Measurements from ENCODE around the gene PTPRD. TPM values are rescaled to one million over a fixed set of nuclear protein-coding genes. Genes with fewer than 3 reads are reported as not detected.

PTPRD gene
- total RNA-seq, 2 experiments from 2014 or later = not detected

DNA sequence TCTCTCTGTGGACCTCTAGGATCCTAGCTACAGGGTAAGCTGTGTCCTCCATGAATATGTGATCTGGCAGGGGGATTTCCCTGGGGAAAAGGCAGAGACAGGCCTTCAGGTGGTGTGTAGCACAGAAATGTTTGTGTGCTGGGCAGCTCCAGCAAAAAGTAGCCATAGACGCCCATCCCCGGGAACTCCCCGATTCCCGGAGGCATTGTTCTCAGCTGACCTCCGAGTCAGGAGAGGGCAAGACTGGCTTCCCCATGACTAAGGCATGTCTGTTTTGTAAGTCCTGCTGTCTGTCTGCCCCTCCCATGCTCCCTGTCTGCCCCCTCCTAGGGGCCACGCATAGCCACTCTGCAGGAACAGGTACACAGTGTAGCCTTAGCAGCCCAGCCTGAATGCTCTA lies 834.5 kb downstream of the PTPRD start:
- H3K27ac Mint-ChIP-seq = no peak overlapping the region
- H3K36me3 Mint-ChIP-seq (ENCODE audit: low read depth) = no peaks in the 10 kb centered on the region
- ChIA-PET POLR2A (no interaction called here), CTCF (no interaction called here)
- H3K4me3 Mint-ChIP-seq = no peak overlapping the region
- no peak for DNase-seq
- H3K4me1 Mint-ChIP-seq = no peaks in the 10 kb centered on the region
- peaks cover 2% of the 10 kb centered on the region for H3K9me3 Mint-ChIP-seq
- no peaks in the 10 kb centered on the region for H3K27me3 Mint-ChIP-seq

DNA sequence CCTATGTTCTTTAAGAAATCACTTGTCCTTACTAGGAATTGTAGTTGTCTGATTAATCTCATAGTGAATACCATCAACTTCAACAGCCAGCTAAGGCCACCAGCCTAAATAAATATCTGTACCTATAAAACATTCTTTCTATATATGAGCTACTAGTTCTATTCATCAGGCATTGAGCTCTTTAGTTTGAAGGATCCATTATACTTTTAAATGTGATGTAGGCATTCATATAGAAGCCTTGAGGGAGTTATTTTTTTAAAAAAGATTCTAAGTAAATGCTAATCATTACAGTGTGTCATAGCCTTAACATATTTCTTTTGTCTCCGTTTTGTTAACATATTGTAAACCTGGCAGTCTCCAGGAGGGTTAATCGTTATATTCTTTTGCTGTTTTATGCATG lies 838.3 kb downstream of the PTPRD start:
- no peak for DNase-seq
- Mint-ChIP-seq H3K4me3 (no peak overlapping the region), H3K27me3 (no peaks in the 10 kb centered on the region), H3K4me1 (no peaks in the 10 kb centered on the region), H3K27ac (no peak overlapping the region), H3K36me3 (ENCODE audit: low read depth) (no peaks in the 10 kb centered on the region), H3K9me3 (peaks cover 2% of the 10 kb centered on the region)
- ChIA-PET POLR2A (no interaction called here), CTCF (no interaction called here)

DNA sequence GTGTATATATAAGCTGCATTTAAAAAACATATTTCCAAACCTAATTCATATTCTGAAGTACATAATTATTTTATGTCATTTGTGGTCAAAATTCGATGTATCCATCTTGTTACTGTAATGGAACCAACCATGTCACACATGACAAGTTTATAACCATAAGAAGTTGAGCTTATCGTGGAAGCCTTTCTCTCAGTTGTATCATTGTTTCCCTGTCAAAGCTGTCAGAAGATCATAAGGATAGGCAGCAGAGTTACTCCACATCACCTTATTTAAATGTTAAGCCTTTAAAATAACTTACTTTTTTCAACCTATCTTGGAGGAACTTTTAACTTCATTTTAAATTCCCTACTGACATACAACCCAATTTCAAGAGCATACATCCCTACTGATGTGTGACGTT lies 841.5 kb downstream of the PTPRD start:
- Mint-ChIP-seq H3K4me1 (no peaks in the 10 kb centered on the region), H3K4me3 (no peak overlapping the region), H3K9me3 (peaks cover 2% of the 10 kb centered on the region), H3K36me3 (ENCODE audit: low read depth) (no peaks in the 10 kb centered on the region), H3K27ac (no peak overlapping the region), H3K27me3 (no peaks in the 10 kb centered on the region)
- no peak for DNase-seq
- ChIA-PET POLR2A (no interaction called here), CTCF (no interaction called here)

DNA sequence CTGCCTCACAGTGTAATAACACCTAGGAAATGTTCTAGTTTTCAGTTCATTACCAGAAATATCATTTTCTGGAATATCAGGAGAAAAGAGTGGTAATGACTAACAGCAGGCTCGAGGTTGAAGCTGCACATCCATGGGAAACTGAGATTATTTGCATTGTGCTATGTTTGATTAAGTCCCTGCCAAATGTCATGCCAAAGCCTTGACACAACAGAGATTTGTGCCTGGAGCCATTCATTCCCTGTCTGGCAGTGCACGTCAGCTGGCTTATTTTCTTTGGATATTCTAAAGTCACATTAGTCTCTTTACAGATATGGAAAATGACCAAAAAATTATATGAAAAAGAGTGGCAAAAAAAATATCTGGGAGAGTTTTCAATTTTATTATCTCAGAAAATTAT lies 848.0 kb downstream of the PTPRD start:
- Mint-ChIP-seq H3K4me1 (no peaks in the 10 kb centered on the region), H3K27me3 (no peaks in the 10 kb centered on the region), H3K36me3 (ENCODE audit: low read depth) (no peaks in the 10 kb centered on the region), H3K9me3 (peaks cover 4% of the 10 kb centered on the region), H3K27ac (no peak overlapping the region), H3K4me3 (no peak overlapping the region)
- CTCF ChIA-PET = no interaction called here
- POLR2A ChIA-PET = no interaction called here
- no peak for DNase-seq

DNA sequence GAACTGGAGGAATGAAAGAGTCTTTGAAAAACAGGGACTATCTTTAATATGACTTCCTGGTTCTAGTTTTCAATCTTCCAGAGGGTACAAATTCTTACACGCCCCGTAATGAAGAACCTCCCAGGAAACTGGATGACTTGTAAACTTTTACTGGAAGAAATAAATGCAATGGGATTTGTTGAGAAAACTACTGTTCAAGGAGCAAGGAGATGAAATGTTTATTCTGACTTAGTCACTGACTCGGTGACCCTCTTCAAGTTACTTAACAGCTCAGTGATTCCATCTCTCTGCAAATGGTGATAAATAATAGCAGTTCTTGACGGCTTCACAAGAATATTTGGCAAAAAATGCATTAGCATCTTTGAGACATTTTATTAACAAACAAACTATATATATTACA lies 858.6 kb downstream of the PTPRD start:
- CTCF ChIA-PET = no interaction called here
- POLR2A ChIA-PET = no interaction called here
- no peaks in the 10 kb centered on the region for H3K27me3 Mint-ChIP-seq
- no peaks in the 10 kb centered on the region for H3K4me1 Mint-ChIP-seq
- H3K4me3 Mint-ChIP-seq = no peak overlapping the region
- H3K9me3 Mint-ChIP-seq = peaks cover 4% of the 10 kb centered on the region
- H3K27ac Mint-ChIP-seq = no peak overlapping the region
- DNase-seq = no peak
- no peaks in the 10 kb centered on the region for H3K36me3 Mint-ChIP-seq (ENCODE audit: low read depth)

DNA sequence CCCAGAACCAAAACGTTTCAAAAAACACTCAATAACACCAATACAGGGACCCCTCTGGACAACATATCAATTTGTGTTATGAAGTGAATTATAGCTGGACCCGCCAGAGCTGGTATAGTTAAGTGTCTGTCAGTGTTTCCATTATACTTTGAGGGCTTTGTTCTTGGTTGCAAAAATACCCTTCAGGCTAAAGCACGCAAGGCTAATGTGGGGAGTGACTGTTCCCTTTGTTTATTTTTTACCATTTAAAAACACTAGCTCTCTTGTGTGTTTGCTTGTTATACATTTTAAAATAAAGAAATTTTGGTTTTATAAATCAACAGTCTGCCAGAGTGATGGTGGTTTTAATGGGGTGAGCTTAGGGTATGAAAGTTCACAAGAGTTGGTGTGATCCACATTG lies 859.5 kb downstream of the PTPRD start:
- no peak overlapping the region for H3K4me3 Mint-ChIP-seq
- ChIA-PET POLR2A (no interaction called here), CTCF (no interaction called here)
- no peaks in the 10 kb centered on the region for H3K36me3 Mint-ChIP-seq (ENCODE audit: low read depth)
- no peaks in the 10 kb centered on the region for H3K4me1 Mint-ChIP-seq
- peaks cover 4% of the 10 kb centered on the region for H3K9me3 Mint-ChIP-seq
- H3K27me3 Mint-ChIP-seq = no peaks in the 10 kb centered on the region
- no peak overlapping the region for H3K27ac Mint-ChIP-seq
- no peak for DNase-seq

DNA sequence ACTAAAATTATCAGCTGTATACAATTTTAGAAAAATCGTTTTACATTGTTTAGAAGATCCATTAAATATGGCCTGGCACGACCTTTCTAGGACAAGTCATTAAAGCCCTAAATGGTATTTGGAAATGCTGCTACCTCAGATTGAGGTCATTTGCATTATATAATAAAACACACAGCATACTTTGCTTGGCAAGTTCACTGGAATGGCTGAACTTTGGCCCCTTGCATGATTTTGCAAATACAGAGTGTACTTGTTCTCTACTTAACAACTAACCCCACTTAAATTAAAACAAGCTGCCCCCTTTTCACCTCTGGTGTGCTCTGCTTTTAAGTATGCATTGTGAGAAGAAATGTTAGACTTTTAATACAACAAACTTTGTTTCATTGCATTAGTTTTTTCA lies 860.1 kb downstream of the PTPRD start:
- no peak overlapping the region for H3K27ac Mint-ChIP-seq
- no peaks in the 10 kb centered on the region for H3K27me3 Mint-ChIP-seq
- no peaks in the 10 kb centered on the region for H3K36me3 Mint-ChIP-seq (ENCODE audit: low read depth)
- no peaks in the 10 kb centered on the region for H3K4me1 Mint-ChIP-seq
- no peak for DNase-seq
- H3K4me3 Mint-ChIP-seq = no peak overlapping the region
- ChIA-PET POLR2A (no interaction called here), CTCF (no interaction called here)
- peaks cover 4% of the 10 kb centered on the region for H3K9me3 Mint-ChIP-seq

DNA sequence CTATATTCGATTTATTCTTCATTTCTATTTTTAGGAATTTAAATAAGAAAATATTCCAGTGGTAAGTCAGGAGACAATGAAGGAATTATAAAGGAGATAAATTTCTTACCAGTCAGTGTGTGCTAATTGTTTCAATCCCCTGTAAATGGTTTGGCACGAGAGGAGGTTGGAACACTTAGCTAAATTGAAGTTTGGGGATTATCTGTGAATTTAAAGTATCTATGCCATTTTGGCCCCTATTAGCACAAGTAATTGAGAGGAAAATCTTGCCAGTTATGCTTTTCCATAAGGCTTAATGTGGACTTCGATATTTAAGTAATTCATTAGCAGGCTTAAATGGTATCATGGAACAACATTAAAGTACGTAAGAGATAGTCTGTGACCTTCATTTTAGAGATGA lies 860.8 kb downstream of the PTPRD start:
- ChIA-PET CTCF (no interaction called here), POLR2A (no interaction called here)
- Mint-ChIP-seq H3K4me3 (no peak overlapping the region), H3K27ac (no peak overlapping the region), H3K27me3 (no peaks in the 10 kb centered on the region), H3K4me1 (no peaks in the 10 kb centered on the region), H3K36me3 (ENCODE audit: low read depth) (no peaks in the 10 kb centered on the region), H3K9me3 (peaks cover 4% of the 10 kb centered on the region)
- DNase-seq = no peak

DNA sequence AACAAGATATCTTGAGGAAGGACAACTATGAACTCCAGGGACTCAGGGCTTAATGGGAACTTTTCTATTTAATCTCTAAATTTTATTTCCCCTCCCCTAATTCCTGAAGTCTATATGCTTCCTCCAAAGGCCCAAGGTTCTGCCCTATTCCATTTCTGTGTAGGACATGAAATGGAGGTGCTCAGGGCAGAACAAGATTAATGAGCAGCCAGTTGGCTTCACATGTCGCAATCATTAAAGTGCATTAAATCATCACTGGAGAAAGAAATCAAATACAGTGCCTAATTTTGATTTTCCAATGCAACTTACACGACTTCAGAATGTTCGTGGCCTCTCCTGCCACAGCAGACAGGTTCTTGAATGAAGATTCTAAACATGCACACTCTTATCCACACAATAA lies 862.1 kb downstream of the PTPRD start:
- Mint-ChIP-seq H3K9me3 (peaks cover 2% of the 10 kb centered on the region), H3K4me1 (no peaks in the 10 kb centered on the region), H3K4me3 (no peak overlapping the region), H3K27me3 (no peaks in the 10 kb centered on the region), H3K27ac (no peak overlapping the region), H3K36me3 (ENCODE audit: low read depth) (no peaks in the 10 kb centered on the region)
- POLR2A ChIA-PET = no interaction called here
- CTCF ChIA-PET = no interaction called here
- DNase-seq = no peak

DNA sequence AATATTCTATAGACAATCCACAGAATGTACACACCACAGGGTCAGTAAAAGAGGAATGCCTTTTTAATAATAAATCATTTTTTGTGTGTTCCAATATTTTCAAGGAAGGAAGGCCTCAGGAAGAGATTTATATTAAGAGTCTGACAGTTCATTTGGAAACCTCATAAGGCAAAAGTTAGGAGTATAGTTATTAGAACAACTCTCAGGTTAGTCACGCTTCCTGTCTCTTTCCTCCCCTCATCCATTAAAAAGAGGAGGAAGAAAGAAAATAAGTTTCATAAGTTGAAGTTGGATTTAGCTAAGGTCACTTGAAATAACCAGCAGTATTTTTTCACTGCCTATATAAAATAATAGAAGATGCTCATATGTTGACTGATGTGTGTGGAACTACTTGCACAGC lies 863.2 kb downstream of the PTPRD start:
- no peaks in the 10 kb centered on the region for H3K4me1 Mint-ChIP-seq
- CTCF ChIA-PET = no interaction called here

DNA sequence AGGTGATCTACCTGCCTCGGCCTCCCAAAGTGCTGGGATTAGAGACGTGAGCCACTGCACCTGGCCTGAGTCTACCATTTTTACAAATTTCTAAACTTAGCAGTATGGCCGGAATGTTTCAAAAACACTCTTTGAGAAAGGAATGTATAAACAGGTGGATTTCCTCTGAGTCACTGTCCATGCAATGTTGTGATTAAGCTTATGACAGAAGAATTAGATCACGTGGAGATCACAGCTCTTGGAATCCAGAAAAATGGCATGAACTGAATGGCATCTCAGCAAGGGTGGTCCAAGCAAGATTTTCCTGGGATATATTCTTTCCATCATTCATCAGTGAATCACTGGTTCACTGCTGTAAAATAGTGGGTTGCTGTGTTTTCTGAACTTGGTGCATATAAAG lies 865.0 kb downstream of the PTPRD start:
- no peaks in the 10 kb centered on the region for H3K27me3 Mint-ChIP-seq
- H3K4me3 Mint-ChIP-seq = no peak overlapping the region
- no peak for DNase-seq
- H3K9me3 Mint-ChIP-seq = no peaks in the 10 kb centered on the region
- POLR2A ChIA-PET = no interaction called here
- H3K27ac Mint-ChIP-seq = no peak overlapping the region
- H3K36me3 Mint-ChIP-seq (ENCODE audit: low read depth) = no peaks in the 10 kb centered on the region
- no peaks in the 10 kb centered on the region for H3K4me1 Mint-ChIP-seq
- CTCF ChIA-PET = no interaction called here

More for the DNA sequence above, 863.2 kb downstream of the PTPRD start:
- no peak overlapping the region for H3K4me3 Mint-ChIP-seq
- no peak for DNase-seq
- H3K27me3 Mint-ChIP-seq = no peaks in the 10 kb centered on the region
- H3K9me3 Mint-ChIP-seq = peaks cover 2% of the 10 kb centered on the region
- H3K36me3 Mint-ChIP-seq (ENCODE audit: low read depth) = no peaks in the 10 kb centered on the region
- POLR2A ChIA-PET = no interaction called here
- H3K27ac Mint-ChIP-seq = no peak overlapping the region

DNA sequence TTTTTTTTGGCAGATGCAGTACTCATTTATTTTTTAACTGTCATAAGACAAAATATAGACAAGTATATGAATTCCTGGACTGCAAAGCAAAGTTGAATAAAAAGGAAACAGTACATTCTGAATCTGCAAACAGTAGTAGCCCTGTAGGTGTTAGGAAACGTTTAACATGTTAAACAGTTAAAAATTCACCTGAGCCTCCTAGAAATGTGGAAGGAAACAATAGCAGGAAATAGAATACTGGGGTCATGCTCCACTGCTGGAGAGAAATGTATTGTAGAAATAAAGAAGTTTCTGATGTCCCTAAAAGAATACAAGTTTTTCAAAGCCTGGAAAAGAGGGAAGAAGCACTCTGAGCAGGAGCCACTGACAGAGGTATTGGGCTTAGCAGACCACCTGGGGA lies 866.0 kb downstream of the PTPRD start:
- Mint-ChIP-seq H3K4me1 (no peaks in the 10 kb centered on the region), H3K4me3 (no peak overlapping the region), H3K9me3 (peaks cover 3% of the 10 kb centered on the region), H3K27me3 (no peaks in the 10 kb centered on the region), H3K27ac (no peak overlapping the region), H3K36me3 (ENCODE audit: low read depth) (no peaks in the 10 kb centered on the region)
- POLR2A ChIA-PET = no interaction called here
- CTCF ChIA-PET = no interaction called here
- DNase-seq = no peak

DNA sequence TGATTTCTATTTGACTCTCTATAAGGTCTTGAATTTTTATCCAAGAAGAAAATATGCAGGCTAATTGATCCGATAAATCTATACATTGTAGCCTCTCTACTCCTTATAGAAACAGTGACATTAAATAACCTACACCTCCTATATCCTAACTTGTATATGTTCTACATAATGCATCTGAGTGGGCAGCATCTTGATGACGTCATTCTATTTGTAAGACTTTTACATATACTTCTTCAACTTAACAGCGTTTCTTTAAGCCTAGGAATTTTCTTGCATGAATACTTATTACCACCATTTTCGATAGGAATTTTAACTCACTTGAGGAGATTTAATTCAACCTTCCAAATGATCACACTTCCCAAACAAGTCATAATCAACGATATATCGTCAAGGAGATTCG lies 869.0 kb downstream of the PTPRD start:
- peaks cover 8% of the 10 kb centered on the region for H3K9me3 Mint-ChIP-seq
- no peaks in the 10 kb centered on the region for H3K36me3 Mint-ChIP-seq (ENCODE audit: low read depth)
- POLR2A ChIA-PET = no interaction called here
- H3K27me3 Mint-ChIP-seq = no peaks in the 10 kb centered on the region
- no peak overlapping the region for H3K27ac Mint-ChIP-seq
- CTCF ChIA-PET = no interaction called here
- H3K4me3 Mint-ChIP-seq = no peak overlapping the region
- H3K4me1 Mint-ChIP-seq = no peaks in the 10 kb centered on the region
- DNase-seq = no peak

DNA sequence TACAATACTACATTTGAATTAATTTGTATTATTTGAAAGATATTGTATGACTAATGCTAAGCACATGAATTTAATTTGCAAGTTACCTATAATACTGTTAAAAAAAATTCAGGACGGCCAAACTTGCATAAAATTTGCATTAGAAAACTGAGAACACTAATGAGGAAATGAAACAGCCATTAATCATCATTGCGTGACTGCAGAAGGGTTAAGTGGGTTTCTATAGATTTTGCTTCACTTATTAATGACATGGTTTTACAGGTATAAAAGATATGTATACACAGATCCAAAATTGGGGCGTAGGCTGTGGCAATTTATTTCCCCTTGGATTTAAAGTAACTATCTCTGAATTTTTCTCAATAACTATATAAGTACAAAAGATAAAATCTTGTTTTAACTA lies 882.6 kb downstream of the PTPRD start:
- no peaks in the 10 kb centered on the region for H3K4me1 Mint-ChIP-seq
- H3K27ac Mint-ChIP-seq = no peak overlapping the region
- ChIA-PET POLR2A (no interaction called here), CTCF (no interaction called here)
- no peaks in the 10 kb centered on the region for H3K36me3 Mint-ChIP-seq (ENCODE audit: low read depth)
- no peak overlapping the region for H3K4me3 Mint-ChIP-seq
- peaks cover 6% of the 10 kb centered on the region for H3K9me3 Mint-ChIP-seq
- no peak for DNase-seq
- no peaks in the 10 kb centered on the region for H3K27me3 Mint-ChIP-seq

DNA sequence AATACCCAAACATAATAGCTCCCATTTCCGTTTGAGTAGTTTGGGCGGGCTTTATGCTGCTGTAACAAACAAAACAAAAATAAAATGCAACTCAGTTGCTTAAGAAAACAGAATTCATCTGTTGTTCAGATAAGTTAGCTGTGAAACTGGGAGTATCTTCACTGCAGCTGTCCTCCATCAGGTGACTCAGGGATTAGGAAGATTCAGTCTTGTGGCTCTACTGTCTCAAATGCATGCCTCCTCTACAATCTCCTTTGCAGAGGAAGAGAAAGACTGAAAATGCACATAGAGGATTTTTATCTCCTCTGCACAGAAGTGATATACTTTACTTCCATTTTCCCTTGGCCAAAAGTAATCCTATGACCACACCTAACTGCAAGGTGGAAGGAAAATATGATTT lies 883.7 kb downstream of the PTPRD start:
- H3K4me3 Mint-ChIP-seq = no peak overlapping the region
- no peak for DNase-seq
- CTCF ChIA-PET = no interaction called here
- H3K36me3 Mint-ChIP-seq (ENCODE audit: low read depth) = no peaks in the 10 kb centered on the region
- no peak overlapping the region for H3K27ac Mint-ChIP-seq
- peaks cover 6% of the 10 kb centered on the region for H3K9me3 Mint-ChIP-seq
- no peaks in the 10 kb centered on the region for H3K4me1 Mint-ChIP-seq
- H3K27me3 Mint-ChIP-seq = no peaks in the 10 kb centered on the region
- POLR2A ChIA-PET = no interaction called here

Data from activated CD4-positive, alpha-beta memory T cell treated with anti-CD3 and anti-CD28 coated beads, Interleukin-2, amount 10 ng/mL, durations not matched to agents 7 days and 5 days (primary cell).